ENCODE results near the gene CAPZB. TPM values are rescaled to one million over a fixed set of nuclear protein-coding genes. Genes with fewer than 3 reads are reported as not detected.

Gene CAPZB
- total RNA-seq, 1 donor from 2014 or later, result 93.6 TPM

DNA sequence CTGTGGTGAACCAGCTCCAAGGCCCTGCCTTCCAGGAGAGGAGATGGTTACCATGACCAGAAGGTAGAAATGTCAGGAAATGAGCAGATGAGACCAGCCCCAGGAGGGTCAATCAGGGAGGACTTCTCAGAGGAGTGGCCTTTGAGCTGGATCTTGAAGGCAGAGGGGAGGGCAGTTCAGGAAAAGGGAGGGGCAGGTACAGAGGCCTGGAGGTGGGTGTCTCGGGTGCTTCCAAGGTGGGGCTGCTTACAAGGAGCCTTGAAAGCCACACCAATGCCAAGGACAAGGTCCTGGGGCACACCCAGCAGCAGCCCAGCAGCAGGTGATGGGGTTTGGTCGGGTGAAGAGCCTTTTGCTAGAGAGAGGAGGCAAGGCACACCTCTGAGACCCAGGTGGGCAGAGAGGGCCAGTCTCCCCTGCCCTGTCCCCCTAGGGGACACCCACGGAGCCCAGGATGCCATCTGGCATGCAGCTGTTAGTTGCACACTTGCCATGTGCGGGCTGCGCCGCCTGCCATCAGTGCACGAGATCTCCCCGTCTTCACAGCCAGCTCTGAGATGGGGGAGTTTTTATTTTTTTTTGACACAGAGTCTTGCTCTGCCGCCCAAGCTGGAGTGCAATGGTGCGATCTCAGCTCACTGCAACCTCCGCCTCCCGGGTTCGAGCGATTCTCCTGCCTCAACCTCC is 154.7 kb downstream of the CAPZB start:
- DNase-seq (ENCODE audit: low read depth), result no peak
- Histone ChIP-seq H3K36me3 (ENCODE audit: control insufficient read depth, insufficient read depth, low read length) (peaks cover 3% of the 10 kb centered on the region), H3K4me3 (ENCODE audit: low read depth, low read length) (no peak overlapping the region), H3K27me3 (ENCODE audit: control insufficient read depth, insufficient read depth, low read length) (no peaks in the 10 kb centered on the region)
- TF ChIP-seq, protein P1, sequence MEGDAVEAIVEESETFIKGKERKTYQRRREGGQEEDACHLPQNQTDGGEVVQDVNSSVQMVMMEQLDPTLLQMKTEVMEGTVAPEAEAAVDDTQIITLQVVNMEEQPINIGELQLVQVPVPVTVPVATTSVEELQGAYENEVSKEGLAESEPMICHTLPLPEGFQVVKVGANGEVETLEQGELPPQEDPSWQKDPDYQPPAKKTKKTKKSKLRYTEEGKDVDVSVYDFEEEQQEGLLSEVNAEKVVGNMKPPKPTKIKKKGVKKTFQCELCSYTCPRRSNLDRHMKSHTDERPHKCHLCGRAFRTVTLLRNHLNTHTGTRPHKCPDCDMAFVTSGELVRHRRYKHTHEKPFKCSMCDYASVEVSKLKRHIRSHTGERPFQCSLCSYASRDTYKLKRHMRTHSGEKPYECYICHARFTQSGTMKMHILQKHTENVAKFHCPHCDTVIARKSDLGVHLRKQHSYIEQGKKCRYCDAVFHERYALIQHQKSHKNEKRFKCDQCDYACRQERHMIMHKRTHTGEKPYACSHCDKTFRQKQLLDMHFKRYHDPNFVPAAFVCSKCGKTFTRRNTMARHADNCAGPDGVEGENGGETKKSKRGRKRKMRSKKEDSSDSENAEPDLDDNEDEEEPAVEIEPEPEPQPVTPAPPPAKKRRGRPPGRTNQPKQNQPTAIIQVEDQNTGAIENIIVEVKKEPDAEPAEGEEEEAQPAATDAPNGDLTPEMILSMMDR (IDR thresholded peaks at IDR 0.05; ENCODE audit: insufficient read depth, low read length, poor library complexity, severe bottlenecking), result no peak

DNA sequence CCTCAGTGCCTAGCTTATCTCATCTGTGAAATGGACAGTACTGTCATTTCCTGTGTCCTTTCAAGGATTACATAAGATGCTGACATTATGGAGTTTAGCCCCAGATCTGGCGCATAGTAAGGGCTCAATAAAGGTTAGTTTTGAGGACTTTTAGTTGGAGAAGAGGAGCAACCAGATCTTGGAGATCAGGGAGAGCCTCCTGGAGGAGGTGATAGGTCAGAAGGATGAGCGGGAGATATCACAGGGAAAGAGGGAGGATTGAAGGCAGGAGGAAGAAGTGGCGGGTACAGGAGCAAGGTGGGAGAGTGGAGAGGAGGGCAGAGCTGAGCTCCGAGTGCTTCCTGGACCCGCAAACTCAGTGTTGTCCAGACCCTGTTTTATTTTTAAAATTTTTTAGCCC is 155.7 kb downstream of the CAPZB start:
- no peak for DNase-seq (ENCODE audit: low read depth)
- Histone ChIP-seq H3K27me3 (ENCODE audit: control insufficient read depth, insufficient read depth, low read length) (no peaks in the 10 kb centered on the region), H3K4me3 (ENCODE audit: low read depth, low read length) (no peak overlapping the region), H3K36me3 (ENCODE audit: control insufficient read depth, insufficient read depth, low read length) (peaks cover 3% of the 10 kb centered on the region)
- TF ChIP-seq, protein P1 (IDR thresholded peaks at IDR 0.05; ENCODE audit: insufficient read depth, low read length, poor library complexity, severe bottlenecking), result no peak

DNA sequence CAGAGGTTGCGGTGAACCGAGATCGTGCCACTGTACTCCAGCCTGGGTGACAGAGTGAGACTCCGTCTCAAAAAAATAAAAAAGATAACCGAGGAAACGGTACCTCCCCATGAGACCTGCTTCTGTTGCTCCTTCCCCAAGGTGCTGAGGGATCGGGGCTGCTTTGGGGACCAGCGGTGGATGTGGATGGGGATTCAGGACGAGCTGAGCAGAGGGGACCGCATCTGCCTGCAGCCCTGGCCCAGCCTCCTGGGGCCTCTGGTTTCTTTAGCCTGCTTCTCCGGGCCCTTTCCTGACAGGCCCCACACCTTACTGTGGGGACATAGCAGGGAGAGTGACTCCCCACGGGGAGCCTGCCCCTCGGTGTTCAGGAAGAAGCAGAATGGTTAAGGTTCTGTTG is 156.2 kb downstream of the CAPZB start:
- no peak for DNase-seq (ENCODE audit: low read depth)
- no peak overlapping the region for H3K4me3 ChIP-seq (ENCODE audit: low read depth, low read length)
- peaks cover 3% of the 10 kb centered on the region for H3K36me3 ChIP-seq (ENCODE audit: control insufficient read depth, insufficient read depth, low read length)
- TF ChIP-seq, protein P1 (IDR thresholded peaks at IDR 0.05; ENCODE audit: insufficient read depth, low read length, poor library complexity, severe bottlenecking), result no peak
- H3K27me3 ChIP-seq (ENCODE audit: control insufficient read depth, insufficient read depth, low read length), result no peaks in the 10 kb centered on the region

DNA sequence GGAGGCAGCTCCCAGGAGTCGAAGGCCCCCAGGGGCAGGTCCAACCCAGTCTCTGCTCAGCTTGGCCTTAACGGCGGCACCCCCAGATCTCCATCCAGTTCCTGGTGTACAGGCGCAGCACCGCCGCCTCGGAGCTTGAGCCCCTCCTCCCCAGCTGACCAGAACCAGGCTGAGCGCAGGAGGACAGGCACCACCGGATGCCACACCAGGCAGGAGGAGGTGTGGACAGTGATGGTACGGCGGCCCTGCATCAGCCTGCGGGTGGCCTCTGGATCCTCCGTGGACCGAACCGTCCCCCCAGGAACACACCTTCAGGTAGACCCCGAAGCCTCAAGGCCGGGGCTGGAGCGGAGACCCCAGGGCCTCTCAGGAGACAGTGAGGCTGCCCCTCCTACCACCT is 156.9 kb downstream of the CAPZB start:
- Histone ChIP-seq H3K27me3 (ENCODE audit: control insufficient read depth, insufficient read depth, low read length) (no peaks in the 10 kb centered on the region), H3K36me3 (ENCODE audit: control insufficient read depth, insufficient read depth, low read length) (peaks cover 3% of the 10 kb centered on the region), H3K4me3 (ENCODE audit: low read depth, low read length) (no peak overlapping the region)
- no peak for DNase-seq (ENCODE audit: low read depth)
- TF ChIP-seq, protein P1 (IDR thresholded peaks at IDR 0.05; ENCODE audit: insufficient read depth, low read length, poor library complexity, severe bottlenecking), result no peak

DNA sequence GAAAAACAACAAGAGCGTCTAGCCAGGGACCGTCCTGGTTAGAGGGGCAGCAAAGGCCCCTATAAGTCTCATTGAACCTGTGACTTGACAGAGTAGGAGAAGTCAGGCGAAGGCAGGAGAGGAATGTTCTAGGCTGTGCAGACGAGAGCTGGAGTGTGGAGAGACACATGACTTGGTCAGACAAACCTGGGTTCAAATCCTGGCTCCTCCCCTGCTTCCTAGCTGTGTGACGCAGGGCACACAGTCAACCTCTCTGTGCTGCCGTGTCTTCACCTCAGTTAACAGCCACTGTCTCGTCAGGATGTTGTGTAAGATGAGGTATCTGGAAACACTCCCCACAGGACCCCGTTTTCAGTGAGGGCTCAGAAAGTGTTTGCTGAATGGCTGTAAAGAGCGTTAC is 157.6 kb downstream of the CAPZB start:
- DNase-seq (ENCODE audit: low read depth), result no peak
- peaks cover 3% of the 10 kb centered on the region for H3K36me3 ChIP-seq (ENCODE audit: control insufficient read depth, insufficient read depth, low read length)
- no peak overlapping the region for H3K4me3 ChIP-seq (ENCODE audit: low read depth, low read length)
- no peaks in the 10 kb centered on the region for H3K27me3 ChIP-seq (ENCODE audit: control insufficient read depth, insufficient read depth, low read length)
- TF ChIP-seq, protein P1 (IDR thresholded peaks at IDR 0.05; ENCODE audit: insufficient read depth, low read length, poor library complexity, severe bottlenecking), result no peak

DNA sequence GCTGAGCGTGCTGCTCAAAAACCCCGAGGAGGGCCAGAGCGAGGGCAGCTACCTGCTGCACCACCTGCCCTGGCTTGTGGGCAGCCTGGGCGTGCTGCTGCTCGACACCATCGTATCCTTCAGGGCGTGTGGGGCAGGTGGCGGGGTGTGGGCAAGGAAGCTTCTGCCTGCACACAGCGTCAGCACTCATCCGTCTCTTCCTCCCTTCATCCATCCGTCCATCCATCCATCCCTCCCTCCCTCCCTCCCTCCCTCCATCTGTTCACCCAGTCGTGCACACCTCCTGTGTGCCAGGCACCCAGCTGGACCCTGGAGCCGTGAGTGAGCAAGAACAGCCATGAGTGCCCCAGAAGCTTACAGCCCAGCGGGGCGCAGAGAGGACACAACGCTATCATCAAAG is 158.0 kb downstream of the CAPZB start:
- peaks cover 3% of the 10 kb centered on the region for H3K36me3 ChIP-seq (ENCODE audit: control insufficient read depth, insufficient read depth, low read length)
- no peaks in the 10 kb centered on the region for H3K27me3 ChIP-seq (ENCODE audit: control insufficient read depth, insufficient read depth, low read length)
- TF ChIP-seq, protein P1 (IDR thresholded peaks at IDR 0.05; ENCODE audit: insufficient read depth, low read length, poor library complexity, severe bottlenecking), result no peak
- H3K4me3 ChIP-seq (ENCODE audit: low read depth, low read length), result no peak overlapping the region
- no peak for DNase-seq (ENCODE audit: low read depth)
